ENCODE measurements around the gene TSPAN9.

Gene TSPAN9

GRCh38 chr12:3164454-3165077 lies 87.4 kb downstream of the TSPAN9 start:
- H3K27me3 Mint-ChIP-seq (ENCODE audit: low read depth, poor library complexity), result peaks cover 13% of the 10 kb centered on the region
- peak overlapping the region; percentile 9 for H3K4me3 Mint-ChIP-seq
- H3K27ac Mint-ChIP-seq, result peak overlapping the region; percentile 31
- peaks cover 31% of the 10 kb centered on the region for H3K36me3 Mint-ChIP-seq (ENCODE audit: low read depth)
- DNase-seq, result no peak
- H3K4me1 Mint-ChIP-seq, result peaks cover 68% of the 10 kb centered on the region
- H3K9me3 Mint-ChIP-seq, result peaks cover 32% of the 10 kb centered on the region
- TF ChIP-seq, protein P1, sequence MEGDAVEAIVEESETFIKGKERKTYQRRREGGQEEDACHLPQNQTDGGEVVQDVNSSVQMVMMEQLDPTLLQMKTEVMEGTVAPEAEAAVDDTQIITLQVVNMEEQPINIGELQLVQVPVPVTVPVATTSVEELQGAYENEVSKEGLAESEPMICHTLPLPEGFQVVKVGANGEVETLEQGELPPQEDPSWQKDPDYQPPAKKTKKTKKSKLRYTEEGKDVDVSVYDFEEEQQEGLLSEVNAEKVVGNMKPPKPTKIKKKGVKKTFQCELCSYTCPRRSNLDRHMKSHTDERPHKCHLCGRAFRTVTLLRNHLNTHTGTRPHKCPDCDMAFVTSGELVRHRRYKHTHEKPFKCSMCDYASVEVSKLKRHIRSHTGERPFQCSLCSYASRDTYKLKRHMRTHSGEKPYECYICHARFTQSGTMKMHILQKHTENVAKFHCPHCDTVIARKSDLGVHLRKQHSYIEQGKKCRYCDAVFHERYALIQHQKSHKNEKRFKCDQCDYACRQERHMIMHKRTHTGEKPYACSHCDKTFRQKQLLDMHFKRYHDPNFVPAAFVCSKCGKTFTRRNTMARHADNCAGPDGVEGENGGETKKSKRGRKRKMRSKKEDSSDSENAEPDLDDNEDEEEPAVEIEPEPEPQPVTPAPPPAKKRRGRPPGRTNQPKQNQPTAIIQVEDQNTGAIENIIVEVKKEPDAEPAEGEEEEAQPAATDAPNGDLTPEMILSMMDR (IDR thresholded peaks at IDR 0.05), result no peak

DNA sequence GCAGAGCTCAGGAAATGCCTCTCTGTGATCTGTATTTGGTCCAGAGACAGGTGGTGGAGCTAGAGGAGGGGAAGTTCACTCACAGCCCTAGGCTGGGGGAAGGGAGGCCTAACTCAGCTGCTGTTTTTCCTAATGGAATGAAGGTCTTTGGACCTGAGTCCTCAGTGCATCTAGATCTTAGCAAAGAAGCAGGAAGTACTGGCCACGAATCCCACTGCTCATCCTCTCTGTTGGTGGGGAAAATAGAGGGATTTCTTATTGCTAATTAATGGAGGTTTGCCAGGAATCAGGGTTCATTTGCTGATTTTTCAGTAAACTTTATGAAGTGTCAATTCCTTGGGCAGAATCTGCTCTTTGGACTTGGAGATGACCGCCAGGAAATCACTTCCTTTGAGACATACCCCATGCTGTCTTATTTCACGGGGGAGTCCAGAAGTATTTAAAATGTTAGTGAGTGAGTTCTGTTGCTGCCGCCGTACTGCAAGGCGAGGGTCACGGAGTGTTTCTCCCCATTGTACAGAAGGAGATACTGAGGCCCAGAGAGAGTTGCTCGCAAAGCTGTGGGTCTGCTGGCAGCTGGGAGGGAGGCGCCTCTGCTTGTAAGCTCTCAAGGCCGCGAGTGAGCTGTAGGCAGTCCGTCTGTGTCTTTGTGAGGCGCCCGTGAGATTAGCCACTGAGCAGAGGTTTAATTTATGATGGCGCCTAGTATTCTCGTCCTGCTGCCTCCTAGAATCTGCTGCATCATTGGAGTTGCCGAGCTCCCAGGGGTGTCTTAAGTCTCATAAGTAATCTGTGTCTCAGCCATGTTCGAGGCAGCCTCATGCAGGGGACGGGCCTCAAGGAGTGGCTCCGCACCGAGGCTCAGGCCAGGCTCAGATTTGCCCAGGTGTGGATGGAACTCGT lies 88.2 kb downstream of the TSPAN9 start:
- DNase-seq, result no peak
- Mint-ChIP-seq H3K36me3 (ENCODE audit: low read depth) (peaks cover 24% of the 10 kb centered on the region), H3K4me1 (peaks cover 76% of the 10 kb centered on the region), H3K27me3 (ENCODE audit: low read depth, poor library complexity) (peaks cover 15% of the 10 kb centered on the region), H3K27ac (peak overlapping the region; percentile 31), H3K4me3 (peak overlapping the region; percentile 9), H3K9me3 (peaks cover 24% of the 10 kb centered on the region)
- TF ChIP-seq, protein P1 (IDR thresholded peaks at IDR 0.05), result no peak

- TF ChIP-seq, protein P1 (IDR thresholded peaks at IDR 0.05), result no peak
- Mint-ChIP-seq H3K36me3 (ENCODE audit: low read depth) (peaks cover 6% of the 10 kb centered on the region), H3K27ac (peak overlapping the region; percentile 16), H3K9me3 (peaks cover 5% of the 10 kb centered on the region), H3K4me1 (peaks cover 90% of the 10 kb centered on the region), H3K4me3 (no peak overlapping the region), H3K27me3 (ENCODE audit: low read depth, poor library complexity) (peaks cover 8% of the 10 kb centered on the region)
- no peak for DNase-seq
Observed at GRCh38 chr12:3167636-3168035, 90.5 kb downstream of the TSPAN9 start.

- TF ChIP-seq, protein P1 (IDR thresholded peaks at IDR 0.05), result no peak
- Mint-ChIP-seq H3K9me3 (no peaks in the 10 kb centered on the region), H3K36me3 (ENCODE audit: low read depth) (no peaks in the 10 kb centered on the region), H3K4me3 (peak overlapping the region; percentile 30), H3K4me1 (peaks cover 90% of the 10 kb centered on the region), H3K27me3 (ENCODE audit: low read depth, poor library complexity) (peaks cover 12% of the 10 kb centered on the region), H3K27ac (peak overlapping the region; percentile 16)
- DNase-seq, result no peak
Observed at GRCh38 chr12:3168223-3169221, 91.3 kb downstream of the TSPAN9 start.

DNA sequence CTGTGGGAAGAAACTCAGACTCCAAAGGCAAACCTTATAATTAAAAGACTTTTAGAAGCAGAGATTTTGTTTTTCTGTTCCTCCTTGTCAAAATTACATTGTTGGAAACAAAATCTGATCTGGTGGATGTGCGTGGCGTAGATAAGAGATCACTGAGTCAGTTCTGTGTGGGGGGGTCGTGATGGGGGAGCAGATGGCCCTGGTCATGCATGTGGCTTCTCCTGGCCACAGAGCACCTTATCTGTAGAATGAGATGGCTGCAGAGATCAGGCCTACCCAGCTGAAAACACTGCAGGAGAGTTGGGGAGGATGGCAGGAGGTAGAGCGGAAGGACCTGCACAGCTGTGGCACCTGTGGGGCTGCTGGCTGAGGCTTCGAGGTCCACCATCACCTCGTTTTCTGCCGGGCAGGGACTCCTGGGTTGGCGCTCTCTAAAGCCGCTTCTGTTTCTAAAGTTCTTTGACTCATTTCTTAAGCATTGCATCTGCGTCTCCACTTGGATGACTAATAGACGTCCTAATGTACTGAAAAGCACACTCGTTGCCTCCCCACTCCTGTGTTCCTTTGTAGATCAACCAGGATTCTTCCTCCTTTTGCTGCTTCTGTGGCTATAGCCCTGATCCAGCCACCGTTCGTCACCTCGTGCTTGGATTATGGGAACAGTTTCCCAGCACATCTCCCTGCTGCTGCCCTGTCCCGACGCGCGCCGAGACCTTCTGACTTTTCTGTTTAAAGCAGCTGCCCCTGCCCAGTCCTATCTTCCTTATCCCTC lies 93.4 kb downstream of the TSPAN9 start:
- DNase-seq, result no peak
- peaks cover 10% of the 10 kb centered on the region for H3K27me3 Mint-ChIP-seq (ENCODE audit: low read depth, poor library complexity)
- TF ChIP-seq, protein P1 (IDR thresholded peaks at IDR 0.05), result no peak
- H3K4me3 Mint-ChIP-seq, result no peak overlapping the region
- H3K9me3 Mint-ChIP-seq, result no peaks in the 10 kb centered on the region
- no peaks in the 10 kb centered on the region for H3K36me3 Mint-ChIP-seq (ENCODE audit: low read depth)
- H3K4me1 Mint-ChIP-seq, result peaks cover 82% of the 10 kb centered on the region
- H3K27ac Mint-ChIP-seq, result no peak overlapping the region
